ENCODE measurements around the gene TMSB15B. TPM values are rescaled to one million over a fixed set of nuclear protein-coding genes. Genes with fewer than 3 reads are reported as not detected.
"Not testable (repeated sequence)": the region's sequence is repeated elsewhere in the genome, so short reads cannot be mapped to it uniquely, and the experiment has no call there.

The TMSB15B gene
- total RNA-seq, 6 donors from 2014 or later: 1.0 to 4.9 (median 1.8) TPM

GRCh38 chrX:103927030-103927429 lies 35.4 kb upstream of the TMSB15B start:
- Histone ChIP-seq H3K27ac (no peak overlapping the region), H3K4me3 (no peak overlapping the region), H3K9me3 (no peaks in the 10 kb centered on the region), H3K36me3 (no peaks in the 10 kb centered on the region), H3K4me1 (no peaks in the 10 kb centered on the region), H3K27me3 (no peaks in the 10 kb centered on the region)
- TF ChIP-seq, protein P1, sequence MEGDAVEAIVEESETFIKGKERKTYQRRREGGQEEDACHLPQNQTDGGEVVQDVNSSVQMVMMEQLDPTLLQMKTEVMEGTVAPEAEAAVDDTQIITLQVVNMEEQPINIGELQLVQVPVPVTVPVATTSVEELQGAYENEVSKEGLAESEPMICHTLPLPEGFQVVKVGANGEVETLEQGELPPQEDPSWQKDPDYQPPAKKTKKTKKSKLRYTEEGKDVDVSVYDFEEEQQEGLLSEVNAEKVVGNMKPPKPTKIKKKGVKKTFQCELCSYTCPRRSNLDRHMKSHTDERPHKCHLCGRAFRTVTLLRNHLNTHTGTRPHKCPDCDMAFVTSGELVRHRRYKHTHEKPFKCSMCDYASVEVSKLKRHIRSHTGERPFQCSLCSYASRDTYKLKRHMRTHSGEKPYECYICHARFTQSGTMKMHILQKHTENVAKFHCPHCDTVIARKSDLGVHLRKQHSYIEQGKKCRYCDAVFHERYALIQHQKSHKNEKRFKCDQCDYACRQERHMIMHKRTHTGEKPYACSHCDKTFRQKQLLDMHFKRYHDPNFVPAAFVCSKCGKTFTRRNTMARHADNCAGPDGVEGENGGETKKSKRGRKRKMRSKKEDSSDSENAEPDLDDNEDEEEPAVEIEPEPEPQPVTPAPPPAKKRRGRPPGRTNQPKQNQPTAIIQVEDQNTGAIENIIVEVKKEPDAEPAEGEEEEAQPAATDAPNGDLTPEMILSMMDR (IDR thresholded peaks at IDR 0.05): no peak
- TF ChIP-seq EP300 (IDR thresholded peaks at IDR 0.05) (no peak), POLR2A (IDR thresholded peaks at IDR 0.05) (no peak), POLR2AphosphoS5 (IDR thresholded peaks at IDR 0.05) (no peak)
- WGBS, 2 donors: 75 to 100% methylated on average over 2 to 4 of the region's 4 CpGs
- DNase-seq (no peak), ATAC-seq (ENCODE audit: low FRiP score in 2 of 2) (no peak)

- WGBS, 2 donors: 67 to 86% methylated on average over 4 of the region's 4 CpGs
- TF ChIP-seq EP300 (IDR thresholded peaks at IDR 0.05) (no peak), POLR2AphosphoS5 (IDR thresholded peaks at IDR 0.05) (no peak), POLR2A (IDR thresholded peaks at IDR 0.05) (no peak)
- TF ChIP-seq, protein P1 (IDR thresholded peaks at IDR 0.05): no peak
- no peak for ATAC-seq (ENCODE audit: low FRiP score in 2 of 2)
- no peak overlapping the region for H3K27ac ChIP-seq
- no peak overlapping the region for H3K4me3 ChIP-seq
- no peaks in the 10 kb centered on the region for H3K4me1 ChIP-seq
- no peaks in the 10 kb centered on the region for H3K9me3 ChIP-seq
- H3K27me3 ChIP-seq: no peaks in the 10 kb centered on the region
- no peaks in the 10 kb centered on the region for H3K36me3 ChIP-seq
- DNase-seq: no peak
Measured at GRCh38 chrX:103927633-103928032, 34.8 kb upstream of the TMSB15B start.

- TF ChIP-seq EP300 (IDR thresholded peaks at IDR 0.05) (no peak), POLR2A (IDR thresholded peaks at IDR 0.05) (no peak), POLR2AphosphoS5 (IDR thresholded peaks at IDR 0.05) (no peak)
- TF ChIP-seq, protein P1 (IDR thresholded peaks at IDR 0.05): no peak
- Histone ChIP-seq H3K4me3 (no peak overlapping the region), H3K27ac (no peak overlapping the region), H3K27me3 (no peaks in the 10 kb centered on the region), H3K4me1 (no peaks in the 10 kb centered on the region), H3K9me3 (no peaks in the 10 kb centered on the region), H3K36me3 (no peaks in the 10 kb centered on the region)
- WGBS, 2 donors: 59 to 100% methylated on average over 1 to 4 of the region's 4 CpGs
- DNase-seq (no peak), ATAC-seq (ENCODE audit: low FRiP score in 2 of 2) (no peak)
Measured at GRCh38 chrX:103932133-103932532, 30.3 kb upstream of the TMSB15B start.

GRCh38 chrX:103940257-103940656 lies 22.2 kb upstream of the TMSB15B start:
- 73% methylated on average over 6 of the region's 6 CpGs; no CpG with 5 or more reads in 1 of the 2 donors for WGBS, 2 donors
- not testable (repeated sequence) for H3K4me3 ChIP-seq; H3K9me3 ChIP-seq; DNase-seq; ATAC-seq (ENCODE audit: low FRiP score in 2 of 2); H3K36me3 ChIP-seq; H3K27me3 ChIP-seq; H3K4me1 ChIP-seq; H3K27ac ChIP-seq

GRCh38 chrX:103941201-103941975 lies 21.0 kb upstream of the TMSB15B start:
- 19 to 30% methylated on average over 3 of the region's 3 CpGs for WGBS, 2 donors
- H3K4me1 ChIP-seq: no peaks in the 10 kb centered on the region
- TF ChIP-seq POLR2AphosphoS5 (IDR thresholded peaks at IDR 0.05): no peak
- TF ChIP-seq, protein P1 (IDR thresholded peaks at IDR 0.05): peak in 5 of 6 experiments; percentile 10 to 45 (median 37)
- H3K27me3 ChIP-seq: no peaks in the 10 kb centered on the region
- no peak for ATAC-seq (ENCODE audit: low FRiP score in 2 of 2)
- no peak overlapping the region for H3K4me3 ChIP-seq
- H3K36me3 ChIP-seq: no peaks in the 10 kb centered on the region
- H3K9me3 ChIP-seq: no peaks in the 10 kb centered on the region
- no peak overlapping the region for H3K27ac ChIP-seq
- no peak for DNase-seq

All from upper lobe of left lung (tissue), 6 donors.